Testis (tissue), 3 donors: ENCODE measurements around the gene CABP4. TPM values are rescaled to one million over a fixed set of nuclear protein-coding genes. Genes with fewer than 3 reads are reported as not detected.
A peak's percentile ranks its signal among the peaks of the same experiment; 100 is the strongest.
"Not testable (repeated sequence)": the region's sequence is repeated elsewhere in the genome, so short reads cannot be mapped to it uniquely, and the experiment has no call there.

Source experiments
- DNase-seq: peaks from one replicate; pipeline ENCODE4 v3.0.0-alpha.2; 2019
- H3K27ac ChIP-seq, 2 donors: fragments of 200-600 bp; sonication (generic); one replicate each; pipeline ENCODE4 v1.5.1; 2019
- H3K27me3 ChIP-seq: fragments of 200-600 bp; sonication (generic); one replicate; pipeline ENCODE4 v1.5.1; 2019
- H3K36me3 ChIP-seq: fragments of 200-600 bp; sonication (generic); one replicate; pipeline ENCODE4 v1.5.1; 2017; ENCODE audit warnings: low read depth; ENCODE audit errors: missing control alignments
- H3K4me1 ChIP-seq: fragments of 200-600 bp; sonication (generic); one replicate; pipeline ENCODE4 v1.5.1; 2019
- H3K4me3 ChIP-seq, 2 donors: fragments of 200-600 bp; sonication (generic); one replicate each; pipeline ENCODE4 v1.5.1; 2017 to 2019
- H3K9me3 ChIP-seq: fragments of 200-600 bp; sonication (generic); one replicate; pipeline ENCODE4 v1.5.1; 2017
- POLR2A ChIP-seq: fragments of 450-650 bp; IDR thresholded peaks from one replicate; pipeline ENCODE4 v1.6.1; 2017; ENCODE audit warnings: antibody characterized with exemption, mild to moderate bottlenecking, moderate library complexity
- WGBS, 2 donors: methylation state at CpG; one replicate each; pipeline ENCODE4 v1.1.5; 2018; 5-methylcytosine and 5-hydroxymethylcytosine counted together
- intact Hi-C: fragments of 100-400 bp; cut with DNase I; formaldehyde crosslinking; loops from one replicate; pipeline ENCODE4 v1.15.1; 2023; ENCODE audit warnings: low total_unique reads
- polyA plus RNA-seq: library from polyadenylated mRNA; stranded (reverse); fragments of 350-450 nt; fragmentation: Illumina TruSeq; extraction: RNeasy Lipid Tissue Mini Kit (QIAGEN cat#74804); gene quantifications from one replicate; pipeline ENCODE4 v1.2.3, GENCODE V29; 2014; ENCODE audit warnings: low read depth, low replicate concordance; ENCODE audit not compliant: insufficient read depth
- total RNA-seq, 2 donors: library from RNA; depleted of rRNA; stranded (reverse); fragments of >200 nt; gene quantifications; one replicate each; pipeline ENCODE4 v1.2.3, GENCODE V29; 2016
- TF ChIP-seq, protein P1 (sequence below), 3 experiments: fragments of 450-650 bp in 2 of 3; fragments of 200-600 bp in 1 of 3; sonication (generic) in 1 of 3; IDR thresholded peaks; one replicate each; pipeline ENCODE4 v1.5.1; 2016 to 2019; ENCODE audit warnings: antibody characterized with exemption in 3 of 3, mild to moderate bottlenecking in 2 of 3, moderate library complexity in 1 of 3

CABP4 gene
- total and polyA plus RNA-seq, 3 donors from 2014 or later: 0.87 to 1.2 (median 0.98) TPM

DNA sequence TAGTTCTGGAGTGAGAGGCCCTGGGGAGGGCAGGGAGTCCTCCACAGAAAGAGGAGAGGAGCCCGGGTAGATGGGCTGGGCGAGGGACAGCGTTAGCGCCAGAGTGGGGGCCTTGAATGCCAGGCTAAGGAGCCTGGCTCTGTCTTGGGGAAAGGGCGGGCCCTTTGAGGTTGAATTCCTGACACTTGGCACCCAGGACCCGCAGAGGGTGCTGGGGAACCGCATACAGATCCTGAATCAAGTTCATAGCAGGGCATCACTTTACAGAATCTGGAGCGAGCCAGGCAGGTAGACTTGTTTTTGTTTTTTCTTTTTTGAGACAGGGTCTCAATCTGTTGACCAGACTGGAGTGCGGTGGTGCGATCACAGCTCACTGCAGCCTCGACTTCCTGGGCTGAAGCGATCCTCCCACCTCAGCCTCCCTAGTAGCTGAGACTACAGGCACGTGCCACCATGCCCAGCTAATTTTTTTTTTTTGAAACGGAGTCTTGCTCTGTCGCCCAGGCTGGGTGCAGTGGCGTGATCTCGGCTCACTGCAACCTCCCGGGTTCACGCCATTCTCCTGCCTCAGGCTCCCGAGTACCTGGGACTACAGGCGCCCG is 33.6 kb upstream of the CABP4 start:
- TF ChIP-seq, protein P1, sequence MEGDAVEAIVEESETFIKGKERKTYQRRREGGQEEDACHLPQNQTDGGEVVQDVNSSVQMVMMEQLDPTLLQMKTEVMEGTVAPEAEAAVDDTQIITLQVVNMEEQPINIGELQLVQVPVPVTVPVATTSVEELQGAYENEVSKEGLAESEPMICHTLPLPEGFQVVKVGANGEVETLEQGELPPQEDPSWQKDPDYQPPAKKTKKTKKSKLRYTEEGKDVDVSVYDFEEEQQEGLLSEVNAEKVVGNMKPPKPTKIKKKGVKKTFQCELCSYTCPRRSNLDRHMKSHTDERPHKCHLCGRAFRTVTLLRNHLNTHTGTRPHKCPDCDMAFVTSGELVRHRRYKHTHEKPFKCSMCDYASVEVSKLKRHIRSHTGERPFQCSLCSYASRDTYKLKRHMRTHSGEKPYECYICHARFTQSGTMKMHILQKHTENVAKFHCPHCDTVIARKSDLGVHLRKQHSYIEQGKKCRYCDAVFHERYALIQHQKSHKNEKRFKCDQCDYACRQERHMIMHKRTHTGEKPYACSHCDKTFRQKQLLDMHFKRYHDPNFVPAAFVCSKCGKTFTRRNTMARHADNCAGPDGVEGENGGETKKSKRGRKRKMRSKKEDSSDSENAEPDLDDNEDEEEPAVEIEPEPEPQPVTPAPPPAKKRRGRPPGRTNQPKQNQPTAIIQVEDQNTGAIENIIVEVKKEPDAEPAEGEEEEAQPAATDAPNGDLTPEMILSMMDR (IDR thresholded peaks at IDR 0.05): no peak
- no peak for TF ChIP-seq POLR2A
- 60 to 70% methylated on average over 22 of the region's 22 CpGs for WGBS, 2 donors
- Histone ChIP-seq H3K27ac (peak overlapping the region in 1 of 2 donors; percentile 83), H3K27me3 (no peaks in the 10 kb centered on the region), H3K4me3 (peak overlapping the region; percentile 27 to 63), H3K36me3 (no peaks in the 10 kb centered on the region), H3K9me3 (no peaks in the 10 kb centered on the region), H3K4me1 (peaks cover 8% of the 10 kb centered on the region)
- intact Hi-C loops: no loop called here
- no peak for DNase-seq

DNA sequence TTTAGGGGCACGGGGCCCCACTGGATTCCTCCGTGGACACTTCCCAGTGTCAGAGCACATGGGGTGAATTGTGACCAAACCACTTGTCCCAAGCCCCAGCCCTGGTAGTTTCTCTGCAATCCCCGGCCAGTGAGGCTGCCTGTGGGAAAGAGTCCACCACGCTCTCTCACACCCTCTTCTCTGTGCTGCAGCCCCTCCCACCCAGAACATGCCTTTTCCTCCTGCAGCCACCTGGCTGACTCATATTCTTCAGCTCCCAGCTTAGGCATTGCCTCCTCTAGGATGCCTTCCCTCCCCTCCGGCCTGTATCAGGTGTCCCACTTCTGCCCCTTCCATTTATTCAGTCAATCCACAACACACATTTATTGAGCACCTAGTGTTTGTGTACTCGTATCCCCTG is 32.3 kb upstream of the CABP4 start:
- H3K27ac ChIP-seq: no peak overlapping the region
- WGBS, 2 donors: 72 to 73% methylated on average over 6 of the region's 6 CpGs
- H3K4me3 ChIP-seq: no peak overlapping the region
- no peaks in the 10 kb centered on the region for H3K9me3 ChIP-seq
- no peaks in the 10 kb centered on the region for H3K36me3 ChIP-seq
- DNase-seq: no peak
- H3K27me3 ChIP-seq: no peaks in the 10 kb centered on the region
- intact Hi-C loops: no loop called here
- TF ChIP-seq, protein P1 (IDR thresholded peaks at IDR 0.05): no peak
- no peak for TF ChIP-seq POLR2A
- peaks cover 11% of the 10 kb centered on the region for H3K4me1 ChIP-seq

DNA sequence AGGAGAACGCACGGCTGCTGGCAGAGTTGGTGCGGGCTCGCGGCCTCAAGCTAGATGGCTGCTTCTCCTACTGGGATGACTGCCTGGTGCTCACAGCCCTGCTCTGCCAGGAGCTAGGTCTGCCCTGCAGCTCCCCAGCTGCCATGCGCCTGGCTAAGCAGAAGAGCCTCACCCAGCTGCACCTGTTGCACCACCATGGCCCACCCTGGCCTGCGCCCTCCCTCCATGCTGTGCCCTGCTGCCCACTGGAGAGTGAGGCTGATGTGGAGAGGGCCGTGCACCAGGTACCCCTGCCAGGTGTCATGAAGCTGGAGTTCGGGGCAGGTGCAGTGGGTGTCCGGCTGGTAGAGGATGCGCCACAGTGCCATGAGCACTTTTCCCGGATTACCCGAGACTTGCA is 31.7 kb upstream of the CABP4 start:
- no peaks in the 10 kb centered on the region for H3K36me3 ChIP-seq
- no peak overlapping the region for H3K4me3 ChIP-seq
- TF ChIP-seq, protein P1 (IDR thresholded peaks at IDR 0.05): no peak
- no peak for TF ChIP-seq POLR2A
- H3K9me3 ChIP-seq: no peaks in the 10 kb centered on the region
- intact Hi-C loops: no loop called here
- WGBS, 2 donors: 90 to 96% methylated on average over 2 to 13 of the region's 13 CpGs
- H3K27ac ChIP-seq: no peak overlapping the region
- peaks cover 11% of the 10 kb centered on the region for H3K4me1 ChIP-seq
- H3K27me3 ChIP-seq: no peaks in the 10 kb centered on the region
- no peak for DNase-seq

DNA sequence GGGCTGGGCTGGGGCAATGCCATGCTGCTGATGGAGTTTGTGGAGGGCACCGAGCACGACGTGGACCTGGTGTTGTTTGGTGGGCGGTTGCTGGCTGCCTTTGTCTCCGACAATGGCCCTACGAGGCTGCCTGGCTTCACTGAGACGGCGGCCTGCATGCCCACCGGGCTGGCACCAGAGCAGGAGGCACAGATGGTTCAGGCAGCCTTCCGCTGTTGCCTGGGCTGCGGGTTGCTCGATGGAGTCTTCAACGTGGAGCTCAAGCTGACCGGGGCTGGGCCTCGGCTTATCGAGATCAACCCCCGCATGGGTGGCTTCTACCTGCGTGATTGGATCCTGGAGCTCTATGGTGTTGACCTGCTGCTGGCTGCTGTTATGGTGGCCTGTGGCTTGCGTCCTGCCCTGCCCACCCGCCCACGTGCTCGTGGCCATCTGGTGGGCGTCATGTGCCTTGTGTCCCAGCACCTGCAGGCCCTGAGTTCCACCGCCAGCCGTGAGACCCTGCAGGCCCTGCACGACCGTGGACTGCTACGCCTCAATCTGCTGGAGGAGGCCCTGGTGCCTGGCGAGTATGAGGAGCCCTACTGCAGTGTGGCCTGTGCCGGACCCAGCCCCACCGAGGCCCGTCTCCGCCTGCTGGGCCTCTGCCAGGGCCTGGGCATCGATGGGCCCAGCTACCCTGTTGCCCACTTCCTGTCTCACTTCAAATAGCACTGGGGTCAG is 31.1 kb upstream of the CABP4 start:
- no peak overlapping the region for H3K27ac ChIP-seq
- H3K4me1 ChIP-seq: peaks cover 14% of the 10 kb centered on the region
- TF ChIP-seq POLR2A: no peak
- TF ChIP-seq, protein P1 (IDR thresholded peaks at IDR 0.05): no peak
- H3K4me3 ChIP-seq: no peak overlapping the region
- no peak for DNase-seq
- H3K9me3 ChIP-seq: no peaks in the 10 kb centered on the region
- H3K27me3 ChIP-seq: no peaks in the 10 kb centered on the region
- H3K36me3 ChIP-seq: no peaks in the 10 kb centered on the region
- 91 to 100% methylated on average over 3 to 34 of the region's 34 CpGs for WGBS, 2 donors
- intact Hi-C loops: no loop called here

DNA sequence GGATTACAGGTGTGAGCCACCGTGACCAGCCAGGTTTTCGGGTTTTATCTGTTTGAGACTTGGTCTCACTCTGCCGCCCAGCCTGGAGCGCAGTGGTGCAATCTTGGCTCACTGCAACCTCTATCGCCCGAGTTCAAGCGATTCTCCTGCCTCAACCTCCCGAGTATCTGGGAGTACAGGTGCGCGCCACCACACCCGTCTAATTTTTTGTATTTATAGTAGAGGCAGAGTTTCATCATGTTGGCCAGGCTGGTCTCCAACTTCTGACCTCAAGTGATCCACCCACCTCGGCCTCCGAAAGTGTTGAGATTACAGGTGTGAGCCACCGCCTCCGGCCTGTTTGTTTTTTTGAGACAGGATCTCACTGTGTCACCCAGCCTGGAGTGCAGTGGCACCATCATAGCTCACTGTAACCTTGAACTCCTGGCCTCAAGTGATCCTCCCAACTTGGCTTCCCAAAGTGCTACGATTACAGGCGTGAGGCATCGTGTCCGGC is 27.7 kb upstream of the CABP4 start:
- Histone ChIP-seq H3K4me1 (peaks cover 13% of the 10 kb centered on the region), H3K4me3 (peak overlapping the region; percentile 78 to 90), H3K27ac (peak overlapping the region; percentile 74 to 88)
- intact Hi-C loops, H3K9me3 ChIP-seq, DNase-seq, H3K36me3 ChIP-seq, H3K27me3 ChIP-seq: not testable (repeated sequence)
- WGBS, 2 donors: 55 to 59% methylated on average over 19 of the region's 19 CpGs
